22Rv1 (cell line): Measurements from ENCODE around the gene NDST3.

Experiments
- ZFX ChIP-seq: fragments of 450-650 bp; IDR thresholded peaks from 2 replicates; pipeline ENCODE4 v1.6.1; 2017; ENCODE audit warnings: antibody characterized with exemption, borderline replicate concordance
- TF ChIP-seq, protein P1 (sequence below): fragments of 450-650 bp; IDR thresholded peaks from 2 replicates; pipeline ENCODE4 v1.5.1; 2017; ENCODE audit warnings: mild to moderate bottlenecking

DNA sequence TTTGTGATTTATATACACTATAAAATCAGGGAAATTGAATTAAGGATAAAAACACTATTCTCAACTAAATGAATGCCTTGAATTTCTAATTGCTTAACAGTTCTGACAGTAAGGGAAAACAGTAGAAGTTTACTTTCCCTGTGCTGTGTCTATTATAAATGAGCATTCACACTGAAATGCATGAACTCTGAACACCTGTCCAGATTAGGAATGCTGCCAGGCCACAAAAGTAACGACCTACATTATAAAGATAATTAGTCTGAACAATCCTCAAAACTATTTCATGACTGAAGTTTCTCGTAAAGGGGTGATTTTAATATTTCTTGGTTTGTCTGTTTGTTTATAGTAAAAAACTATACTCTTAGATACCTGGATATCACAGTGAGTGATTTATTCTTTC, 2.0 kb downstream of the NDST3 start:
- TF ChIP-seq, protein P1, sequence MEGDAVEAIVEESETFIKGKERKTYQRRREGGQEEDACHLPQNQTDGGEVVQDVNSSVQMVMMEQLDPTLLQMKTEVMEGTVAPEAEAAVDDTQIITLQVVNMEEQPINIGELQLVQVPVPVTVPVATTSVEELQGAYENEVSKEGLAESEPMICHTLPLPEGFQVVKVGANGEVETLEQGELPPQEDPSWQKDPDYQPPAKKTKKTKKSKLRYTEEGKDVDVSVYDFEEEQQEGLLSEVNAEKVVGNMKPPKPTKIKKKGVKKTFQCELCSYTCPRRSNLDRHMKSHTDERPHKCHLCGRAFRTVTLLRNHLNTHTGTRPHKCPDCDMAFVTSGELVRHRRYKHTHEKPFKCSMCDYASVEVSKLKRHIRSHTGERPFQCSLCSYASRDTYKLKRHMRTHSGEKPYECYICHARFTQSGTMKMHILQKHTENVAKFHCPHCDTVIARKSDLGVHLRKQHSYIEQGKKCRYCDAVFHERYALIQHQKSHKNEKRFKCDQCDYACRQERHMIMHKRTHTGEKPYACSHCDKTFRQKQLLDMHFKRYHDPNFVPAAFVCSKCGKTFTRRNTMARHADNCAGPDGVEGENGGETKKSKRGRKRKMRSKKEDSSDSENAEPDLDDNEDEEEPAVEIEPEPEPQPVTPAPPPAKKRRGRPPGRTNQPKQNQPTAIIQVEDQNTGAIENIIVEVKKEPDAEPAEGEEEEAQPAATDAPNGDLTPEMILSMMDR: no peak
- TF ChIP-seq ZFX: no peak
